SW 1271 (cell line): ENCODE data around the gene GRK5.

Source experiments
- DNase-seq, 2 experiments: peaks; one replicate each; lab custom pipeline; 2025; lab: John Stamatoyannopoulos, UW

GRK5 gene

GRCh38 chr10:119443970-119444660 lies 236.7 kb downstream of the GRK5 start:
- DNase-seq, result no peak

DNA sequence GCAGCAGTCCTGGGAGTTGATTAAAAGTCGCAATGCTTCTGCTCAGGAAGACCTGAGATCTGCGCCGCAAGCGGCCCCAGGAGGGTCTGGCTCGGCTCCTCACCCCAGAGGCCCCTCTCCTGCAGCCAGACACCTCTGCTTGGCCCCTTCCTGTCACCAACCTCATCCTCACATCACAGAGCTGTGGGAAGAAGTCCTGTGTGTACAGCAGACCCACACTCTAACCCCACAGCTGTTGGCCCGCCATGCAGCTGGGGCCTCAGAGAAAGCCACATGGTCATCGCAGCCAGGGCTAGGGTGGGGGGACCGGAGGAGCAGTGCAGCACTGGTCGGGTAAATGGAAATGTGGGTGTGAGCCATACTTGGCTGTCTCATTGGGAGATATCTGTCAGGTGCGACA lies 237.5 kb downstream of the GRK5 start:
- DNase-seq, result no peak

DNA sequence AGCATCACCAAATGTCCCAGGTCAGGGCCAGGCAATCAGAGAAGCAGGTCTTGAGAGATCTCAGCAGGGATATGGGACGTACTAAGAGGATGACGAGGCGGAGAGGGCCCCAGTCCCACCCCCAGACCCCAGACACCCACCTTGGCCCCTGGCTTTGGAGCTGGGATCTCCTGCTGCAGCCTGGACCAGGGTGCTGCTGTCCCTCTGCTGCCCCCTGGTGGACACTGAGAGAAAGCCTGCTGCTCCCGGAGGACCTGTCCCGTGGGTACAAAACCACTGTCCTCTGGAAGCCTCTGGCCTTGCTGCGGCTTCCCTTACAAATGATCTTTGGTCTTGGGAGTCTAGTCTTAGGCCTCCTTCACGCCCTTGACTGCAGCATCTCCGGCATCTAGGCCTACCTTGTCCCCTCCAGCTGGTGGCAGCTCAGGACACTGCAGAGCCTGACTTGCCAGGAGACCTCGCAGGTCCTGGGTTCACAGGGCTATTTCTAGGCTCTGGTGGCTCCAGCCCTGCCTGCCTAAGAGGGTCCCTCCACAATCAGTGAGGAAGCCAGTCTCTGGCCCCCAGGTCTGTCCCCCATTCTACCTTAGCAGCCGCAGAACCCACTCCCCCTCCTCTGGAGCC lies 238.1 kb downstream of the GRK5 start:
- peak; percentile 14 to 53 for DNase-seq

- no peak for DNase-seq
These were observed 238.6 kb downstream of the GRK5 start for GRCh38 chr10:119445935-119446317.

GRCh38 chr10:119446441-119447277 lies 239.3 kb downstream of the GRK5 start:
- no peak for DNase-seq

GRCh38 chr10:119447421-119447820 lies 240.1 kb downstream of the GRK5 start:
- no peak for DNase-seq

DNA sequence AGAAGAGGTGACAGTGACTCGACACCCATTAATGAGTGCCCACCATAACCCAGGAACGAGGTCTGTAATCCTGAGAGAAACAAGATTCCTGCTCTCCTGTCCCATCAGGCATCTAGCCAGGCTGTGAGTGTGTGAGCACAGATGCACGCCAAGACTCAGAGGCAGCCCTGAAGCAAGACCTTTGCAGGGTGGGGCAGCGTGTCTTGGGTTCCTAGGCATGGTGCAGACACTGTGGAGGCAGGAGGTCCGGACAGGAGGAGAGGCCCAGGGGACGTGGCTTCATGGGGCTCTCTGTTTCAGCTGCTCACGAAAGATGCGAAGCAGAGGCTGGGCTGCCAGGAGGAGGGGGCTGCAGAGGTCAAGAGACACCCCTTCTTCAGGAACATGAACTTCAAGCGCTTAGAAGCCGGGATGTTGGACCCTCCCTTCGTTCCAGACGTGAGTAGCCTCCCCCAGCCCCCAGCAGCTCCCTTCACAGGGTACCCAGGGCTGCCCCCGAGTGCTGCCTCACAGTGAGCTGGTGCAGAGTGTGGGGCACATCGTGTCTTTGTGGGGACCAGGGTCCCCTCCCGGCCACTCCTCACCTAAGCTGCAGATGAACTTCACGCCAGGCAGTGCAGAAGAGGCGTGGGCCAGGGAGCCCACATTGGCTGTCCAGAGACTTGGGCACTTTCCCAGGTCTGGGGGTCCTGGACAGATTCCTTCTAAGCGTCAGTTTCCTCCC lies 240.6 kb downstream of the GRK5 start:
- DNase-seq, result no peak

GRCh38 chr10:119448628-119449584 lies 241.5 kb downstream of the GRK5 start:
- DNase-seq, result no peak

DNA sequence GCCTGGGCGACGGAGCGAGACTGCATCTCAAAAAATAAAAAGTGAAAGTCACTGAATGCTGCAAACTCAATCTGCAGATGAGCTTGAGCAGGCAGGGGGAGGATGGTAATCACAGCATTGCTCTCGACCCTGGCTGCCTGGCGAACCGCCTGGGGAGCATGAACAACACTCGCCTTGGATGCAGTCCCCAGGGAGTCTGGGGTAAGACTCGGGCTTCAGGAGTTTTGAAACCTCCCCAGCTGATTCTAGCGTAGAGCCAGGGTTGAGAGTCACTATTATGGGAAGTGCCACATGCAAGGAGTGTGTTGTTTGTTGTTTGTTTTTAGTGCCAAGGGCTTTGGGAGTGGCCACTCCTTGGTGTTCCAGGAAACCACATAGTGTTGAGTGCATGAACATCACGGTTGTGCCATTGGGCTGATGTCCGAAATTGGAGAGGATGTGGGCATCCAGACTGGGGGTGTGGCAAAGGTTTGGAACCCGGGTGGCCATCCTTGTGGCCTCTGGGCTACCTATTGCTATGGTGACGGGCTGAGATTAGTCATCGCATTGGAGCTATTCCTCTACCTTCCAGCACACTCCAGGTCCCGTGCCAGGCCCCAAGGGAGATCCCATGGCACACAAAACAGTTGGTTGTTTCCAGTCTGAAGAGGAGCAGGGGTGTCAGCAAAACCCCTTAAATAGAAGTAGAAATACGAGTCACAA lies 242.5 kb downstream of the GRK5 start:
- DNase-seq, result peak in 1 of 2 experiments; percentile 40

- DNase-seq, result no peak
These were observed 243.4 kb downstream of the GRK5 start for GRCh38 chr10:119450606-119451299.

- DNase-seq, result no peak
These were observed 244.0 kb downstream of the GRK5 start for GRCh38 chr10:119451300-119451896.

DNA sequence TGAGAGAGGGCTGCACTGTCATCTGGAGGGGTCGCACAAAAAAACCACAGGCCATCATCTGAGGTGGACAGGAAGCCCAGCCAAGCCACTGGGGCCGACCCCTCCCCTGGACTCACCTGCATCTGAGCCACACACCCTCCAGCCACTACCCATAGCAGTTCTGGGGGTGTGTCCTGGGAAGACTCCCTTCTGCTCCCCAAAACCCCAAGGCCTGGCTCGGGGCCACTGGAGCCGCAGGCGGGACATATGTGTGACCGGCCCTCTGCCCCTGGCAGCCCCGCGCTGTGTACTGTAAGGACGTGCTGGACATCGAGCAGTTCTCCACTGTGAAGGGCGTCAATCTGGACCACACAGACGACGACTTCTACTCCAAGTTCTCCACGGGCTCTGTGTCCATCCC lies 245.0 kb downstream of the GRK5 start:
- DNase-seq, result no peak

DNA sequence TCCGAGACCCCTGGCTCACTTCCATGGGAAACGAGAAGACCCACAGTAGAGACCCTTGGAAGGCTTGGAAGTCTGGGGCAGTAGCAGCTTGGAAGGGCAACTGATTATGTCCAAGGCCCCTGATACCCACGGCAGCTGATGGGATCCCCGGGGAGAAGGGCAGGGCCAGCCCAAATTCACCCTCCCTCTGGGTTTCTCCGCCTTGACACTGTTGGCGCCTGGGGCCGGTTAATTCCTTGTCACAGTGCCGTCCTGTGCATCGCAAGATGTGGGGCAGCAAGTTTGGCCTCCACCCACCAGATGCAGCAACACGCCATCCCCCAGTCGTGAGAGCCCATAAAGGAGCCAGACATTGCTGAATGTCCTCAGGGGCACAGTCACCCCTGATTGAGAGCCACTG lies 245.9 kb downstream of the GRK5 start:
- no peak for DNase-seq

DNA sequence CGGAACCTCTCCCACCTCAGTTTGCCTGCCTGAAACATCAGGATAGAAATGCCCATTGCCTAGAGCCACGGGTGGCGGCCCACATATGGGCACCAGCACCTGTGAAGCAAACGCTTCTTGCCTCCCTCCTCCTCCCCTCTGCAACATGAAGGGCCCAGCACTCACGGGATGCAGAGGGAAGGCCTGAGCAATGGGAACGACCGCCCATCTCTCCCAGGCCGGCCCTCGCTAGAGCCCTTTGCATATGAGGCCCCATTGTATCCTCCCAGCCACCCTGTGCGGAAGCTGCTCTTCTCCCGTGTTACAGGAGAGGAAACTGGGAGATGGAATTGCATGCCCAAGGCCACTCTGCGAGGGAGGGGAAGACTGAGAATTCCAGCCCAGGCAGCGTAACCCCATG lies 246.9 kb downstream of the GRK5 start:
- no peak for DNase-seq

GRCh38 chr10:119454990-119455389 lies 247.6 kb downstream of the GRK5 start:
- no peak for DNase-seq

DNA sequence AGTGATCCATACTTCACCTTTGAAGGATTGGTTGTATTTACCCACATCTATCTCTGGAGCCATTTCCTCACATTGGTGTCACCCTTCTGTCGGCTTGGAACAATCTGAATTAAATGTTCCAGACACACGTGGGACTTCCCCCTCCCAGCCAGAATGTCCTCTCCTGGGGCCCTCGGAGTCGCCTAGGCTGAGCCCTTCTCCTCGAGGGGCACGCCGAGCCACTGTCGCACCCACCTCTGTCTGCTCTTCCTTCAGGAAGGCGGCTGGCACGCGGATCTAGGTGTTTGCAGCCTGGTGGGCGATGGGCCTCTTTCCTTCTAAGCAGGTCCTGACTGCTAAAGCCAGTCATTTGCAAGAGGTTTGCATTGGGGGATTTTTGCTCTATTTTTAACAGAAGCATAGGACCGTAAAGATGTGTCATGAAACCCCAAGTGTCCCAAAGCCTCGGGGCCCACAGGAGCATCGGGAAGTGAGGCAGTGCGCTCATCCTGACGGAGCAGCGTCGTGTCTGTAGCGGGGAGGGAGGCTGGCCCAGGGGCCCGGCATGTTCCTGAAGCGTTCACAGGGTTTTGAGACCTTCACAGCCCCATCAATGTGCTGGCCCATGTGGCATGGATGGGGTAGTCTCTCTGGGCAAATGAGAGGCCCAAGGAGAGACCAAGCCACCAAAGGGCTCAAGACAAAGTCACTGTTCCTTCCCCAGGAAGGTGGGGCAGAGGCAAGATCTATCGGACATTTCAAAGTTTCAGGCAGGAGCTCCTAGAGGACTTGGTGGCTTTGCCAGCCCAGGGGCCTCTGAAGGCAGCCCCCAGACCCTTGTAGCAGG lies 248.5 kb downstream of the GRK5 start:
- DNase-seq, result no peak

- DNase-seq, result no peak
These were observed 249.1 kb downstream of the GRK5 start for GRCh38 chr10:119456435-119456810.

DNA sequence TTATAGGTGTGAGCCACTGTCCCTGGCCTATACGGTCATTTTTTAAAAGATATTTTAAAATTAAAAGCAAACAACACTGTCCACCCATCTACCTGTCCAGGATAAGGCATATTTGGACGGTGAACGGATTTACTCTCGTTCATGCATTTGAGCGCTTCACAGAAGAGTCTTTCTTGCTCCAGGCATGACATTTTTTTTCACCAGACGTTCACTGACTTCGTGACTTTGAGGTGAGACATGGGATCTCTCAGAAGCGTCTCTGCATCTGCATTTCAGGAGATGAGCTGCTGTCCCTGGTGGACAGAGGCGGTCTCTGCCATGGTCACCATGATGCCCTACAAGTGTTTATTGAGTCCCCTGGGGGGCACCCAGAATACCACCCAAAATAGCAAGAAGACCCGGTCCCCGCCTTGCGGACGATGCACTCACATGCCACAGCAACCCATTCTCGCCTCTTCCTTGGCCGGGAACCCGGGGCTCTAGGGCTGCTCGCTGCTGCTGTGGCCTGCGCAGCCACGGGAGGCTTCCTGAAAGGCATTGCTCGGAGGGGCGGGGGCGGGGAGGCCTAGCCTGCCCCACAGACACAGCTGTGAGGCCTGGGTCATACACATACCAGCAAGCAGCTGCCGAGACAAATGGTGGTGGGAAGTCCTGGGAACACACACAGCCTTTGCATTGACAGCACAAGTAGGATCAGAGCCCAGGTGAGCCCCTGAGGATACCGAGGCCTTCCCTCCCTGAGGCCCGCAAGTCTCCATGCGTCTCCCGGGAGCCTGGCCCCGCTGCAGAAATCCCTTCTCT lies 250.8 kb downstream of the GRK5 start:
- DNase-seq, result no peak
